Osteocyte (in vitro differentiated cells): ENCODE measurements around the gene VTCN1. TPM values are rescaled to one million over a fixed set of nuclear protein-coding genes. Genes with fewer than 3 reads are reported as not detected.
"Not testable (repeated sequence)": the region's sequence is repeated elsewhere in the genome, so short reads cannot be mapped to it uniquely, and the experiment has no call there.

Source experiments
- DNase-seq: peaks from one replicate; pipeline ENCODE4 v3.0.0; 2021; ENCODE audit warnings: mixed read lengths; ENCODE audit not compliant: unreplicated experiment; ENCODE audit errors: extremely low spot score
- H3K27ac Mint-ChIP-seq: one replicate; pipeline ENCODE4 v1.8.0; 2021; ENCODE audit warnings: mild to moderate bottlenecking, mixed read lengths; ENCODE audit not compliant: unreplicated experiment
- H3K27me3 Mint-ChIP-seq: one replicate; pipeline ENCODE4 v1.8.0; 2021; ENCODE audit warnings: mixed read lengths; ENCODE audit not compliant: unreplicated experiment
- H3K36me3 Mint-ChIP-seq: one replicate; pipeline ENCODE4 v1.8.0; 2021; ENCODE audit warnings: mixed read lengths; ENCODE audit not compliant: unreplicated experiment
- H3K4me1 Mint-ChIP-seq: one replicate; pipeline ENCODE4 v1.8.0; 2021; ENCODE audit warnings: mixed read lengths; ENCODE audit not compliant: unreplicated experiment
- H3K4me3 Mint-ChIP-seq: one replicate; pipeline ENCODE4 v1.8.0; 2021; ENCODE audit warnings: mild to moderate bottlenecking, moderate library complexity, mixed read lengths; ENCODE audit not compliant: unreplicated experiment
- H3K9me3 Mint-ChIP-seq: one replicate; pipeline ENCODE4 v1.8.0; 2021; ENCODE audit warnings: mixed read lengths; ENCODE audit not compliant: unreplicated experiment
- long read RNA-seq: library from polyadenylated mRNA; unstranded; transcript quantifications from one replicate; pipeline ENCODE4 v2.0.0, GENCODE V29; 2021
- total RNA-seq: library from RNA; stranded (reverse); gene quantifications from 2 replicates; pipeline ENCODE4 v1.2.1, GENCODE V29; 2021
- TF ChIP-seq, protein P1 (sequence below): fragments of 200-600 bp; sonication (generic); IDR thresholded peaks from 2 replicates; pipeline ENCODE4 v1.5.0; 2021; ENCODE audit warnings: antibody characterized with exemption, mild to moderate bottlenecking, moderate library complexity

Gene VTCN1, protein sequence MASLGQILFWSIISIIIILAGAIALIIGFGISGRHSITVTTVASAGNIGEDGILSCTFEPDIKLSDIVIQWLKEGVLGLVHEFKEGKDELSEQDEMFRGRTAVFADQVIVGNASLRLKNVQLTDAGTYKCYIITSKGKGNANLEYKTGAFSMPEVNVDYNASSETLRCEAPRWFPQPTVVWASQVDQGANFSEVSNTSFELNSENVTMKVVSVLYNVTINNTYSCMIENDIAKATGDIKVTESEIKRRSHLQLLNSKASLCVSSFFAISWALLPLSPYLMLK
- not detected in 2 replicates for total RNA-seq
- long read RNA-seq: 0 reads

GRCh38 chr1:117210831-117211261 is at the start of gene VTCN1:
VTCN1 (minus strand) TSS chr1:117210927; CDS start chr1:117210855, 72 bp downstream.
- Mint-ChIP-seq H3K27ac (no peak within 1 kb of the TSS), H3K36me3 (no peaks in the 10 kb centered on the region), H3K27me3 (peaks cover 12% of the 10 kb centered on the region), H3K4me3 (no peak within 1 kb of the TSS), H3K4me1 (no peaks in the 10 kb centered on the region), H3K9me3 (no peaks in the 10 kb centered on the region)
- DNase-seq: peak; percentile 67
- TF ChIP-seq, protein P1, sequence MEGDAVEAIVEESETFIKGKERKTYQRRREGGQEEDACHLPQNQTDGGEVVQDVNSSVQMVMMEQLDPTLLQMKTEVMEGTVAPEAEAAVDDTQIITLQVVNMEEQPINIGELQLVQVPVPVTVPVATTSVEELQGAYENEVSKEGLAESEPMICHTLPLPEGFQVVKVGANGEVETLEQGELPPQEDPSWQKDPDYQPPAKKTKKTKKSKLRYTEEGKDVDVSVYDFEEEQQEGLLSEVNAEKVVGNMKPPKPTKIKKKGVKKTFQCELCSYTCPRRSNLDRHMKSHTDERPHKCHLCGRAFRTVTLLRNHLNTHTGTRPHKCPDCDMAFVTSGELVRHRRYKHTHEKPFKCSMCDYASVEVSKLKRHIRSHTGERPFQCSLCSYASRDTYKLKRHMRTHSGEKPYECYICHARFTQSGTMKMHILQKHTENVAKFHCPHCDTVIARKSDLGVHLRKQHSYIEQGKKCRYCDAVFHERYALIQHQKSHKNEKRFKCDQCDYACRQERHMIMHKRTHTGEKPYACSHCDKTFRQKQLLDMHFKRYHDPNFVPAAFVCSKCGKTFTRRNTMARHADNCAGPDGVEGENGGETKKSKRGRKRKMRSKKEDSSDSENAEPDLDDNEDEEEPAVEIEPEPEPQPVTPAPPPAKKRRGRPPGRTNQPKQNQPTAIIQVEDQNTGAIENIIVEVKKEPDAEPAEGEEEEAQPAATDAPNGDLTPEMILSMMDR: no peak

GRCh38 chr1:117258791-117259190 is 48.1 kb upstream of the VTCN1 start:
- H3K27me3 Mint-ChIP-seq: peaks cover 13% of the 10 kb centered on the region
- no peak overlapping the region for H3K27ac Mint-ChIP-seq
- H3K4me3 Mint-ChIP-seq: no peak overlapping the region
- no peaks in the 10 kb centered on the region for H3K4me1 Mint-ChIP-seq
- H3K9me3 Mint-ChIP-seq: peaks cover 5% of the 10 kb centered on the region
- DNase-seq: peak; percentile 25
- TF ChIP-seq, protein P1: no peak
- no peaks in the 10 kb centered on the region for H3K36me3 Mint-ChIP-seq

DNA sequence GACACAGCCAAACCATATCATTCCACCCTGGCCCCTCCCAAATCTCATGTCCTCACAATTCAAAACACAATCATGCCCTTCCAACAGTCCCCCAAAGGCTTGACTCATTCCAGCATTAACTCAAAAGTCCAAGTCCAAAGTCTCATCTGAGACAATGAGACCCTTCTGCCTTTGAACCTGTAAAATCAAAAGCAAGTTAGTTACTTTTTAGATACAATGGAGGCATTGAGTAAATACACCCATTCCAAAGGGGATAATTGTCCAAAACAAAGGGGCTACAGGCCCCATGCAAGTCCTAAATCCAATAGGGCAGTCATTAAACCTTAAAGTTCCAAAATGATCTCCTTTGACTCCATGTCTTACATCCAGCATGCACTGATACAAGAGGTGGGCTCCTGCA is 47.3 kb upstream of the VTCN1 start:
- H3K27me3 Mint-ChIP-seq: peaks cover 13% of the 10 kb centered on the region
- DNase-seq, H3K36me3 Mint-ChIP-seq, H3K27ac Mint-ChIP-seq, H3K9me3 Mint-ChIP-seq, H3K4me1 Mint-ChIP-seq, H3K4me3 Mint-ChIP-seq: not testable (repeated sequence)

DNA sequence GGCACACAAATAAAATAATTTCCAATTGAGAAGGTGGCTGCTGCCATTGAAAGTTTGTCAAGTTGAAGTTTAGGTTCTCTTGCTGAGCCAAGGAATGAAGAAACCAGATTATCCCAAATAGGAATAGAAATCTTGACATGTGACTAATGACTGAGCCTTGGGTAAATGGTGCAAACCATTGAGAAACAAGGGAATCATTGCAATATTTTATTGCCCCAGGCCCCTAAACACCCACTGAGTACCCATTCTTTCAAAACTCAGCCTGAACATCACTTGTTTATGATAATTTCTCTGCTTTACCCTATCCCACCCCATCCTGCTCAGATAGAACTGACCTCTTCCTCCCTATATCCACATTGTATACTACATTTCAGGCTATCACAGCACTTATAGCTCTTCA is 46.6 kb upstream of the VTCN1 start:
- Mint-ChIP-seq H3K9me3 (peaks cover 5% of the 10 kb centered on the region), H3K36me3 (no peaks in the 10 kb centered on the region), H3K4me3 (no peak overlapping the region), H3K27me3 (peaks cover 13% of the 10 kb centered on the region), H3K27ac (no peak overlapping the region), H3K4me1 (no peaks in the 10 kb centered on the region)
- TF ChIP-seq, protein P1: no peak
- peak; percentile 2 for DNase-seq

DNA sequence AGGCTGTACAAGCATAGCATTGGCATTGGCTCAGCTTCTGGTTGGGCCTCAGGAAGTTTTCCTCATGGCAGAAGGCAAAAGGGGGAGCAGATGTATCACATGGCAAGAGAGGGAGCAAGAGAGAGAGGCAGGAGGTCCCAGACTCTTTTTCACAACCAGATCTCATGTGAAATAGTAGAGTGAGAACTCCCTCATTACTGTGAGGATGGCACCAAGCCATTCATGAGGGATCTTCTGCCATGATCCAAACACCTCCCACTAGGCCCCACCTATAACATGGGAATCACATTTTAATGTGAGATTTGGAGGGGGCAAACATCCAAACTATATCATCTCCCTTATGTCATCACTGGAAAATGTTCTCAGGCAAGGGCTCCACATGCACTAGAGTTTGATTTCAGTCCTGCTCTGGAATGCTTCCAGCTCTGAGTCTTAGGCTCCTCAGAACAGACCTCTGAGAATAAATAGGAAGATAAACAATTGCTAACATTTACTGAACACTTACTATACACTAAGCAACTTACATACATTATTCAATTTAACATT is 39.4 kb upstream of the VTCN1 start:
- H3K9me3 Mint-ChIP-seq: no peaks in the 10 kb centered on the region
- TF ChIP-seq, protein P1: no peak
- H3K4me1 Mint-ChIP-seq: no peaks in the 10 kb centered on the region
- H3K27ac Mint-ChIP-seq: no peak overlapping the region
- no peak overlapping the region for H3K4me3 Mint-ChIP-seq
- no peak for DNase-seq
- no peaks in the 10 kb centered on the region for H3K36me3 Mint-ChIP-seq
- peaks cover 21% of the 10 kb centered on the region for H3K27me3 Mint-ChIP-seq
